ENCODE results near the gene EMC1.
"Not testable (repeated sequence)": the region's sequence is repeated elsewhere in the genome, so short reads cannot be mapped to it uniquely, and the experiment has no call there.

Gene EMC1

DNA sequence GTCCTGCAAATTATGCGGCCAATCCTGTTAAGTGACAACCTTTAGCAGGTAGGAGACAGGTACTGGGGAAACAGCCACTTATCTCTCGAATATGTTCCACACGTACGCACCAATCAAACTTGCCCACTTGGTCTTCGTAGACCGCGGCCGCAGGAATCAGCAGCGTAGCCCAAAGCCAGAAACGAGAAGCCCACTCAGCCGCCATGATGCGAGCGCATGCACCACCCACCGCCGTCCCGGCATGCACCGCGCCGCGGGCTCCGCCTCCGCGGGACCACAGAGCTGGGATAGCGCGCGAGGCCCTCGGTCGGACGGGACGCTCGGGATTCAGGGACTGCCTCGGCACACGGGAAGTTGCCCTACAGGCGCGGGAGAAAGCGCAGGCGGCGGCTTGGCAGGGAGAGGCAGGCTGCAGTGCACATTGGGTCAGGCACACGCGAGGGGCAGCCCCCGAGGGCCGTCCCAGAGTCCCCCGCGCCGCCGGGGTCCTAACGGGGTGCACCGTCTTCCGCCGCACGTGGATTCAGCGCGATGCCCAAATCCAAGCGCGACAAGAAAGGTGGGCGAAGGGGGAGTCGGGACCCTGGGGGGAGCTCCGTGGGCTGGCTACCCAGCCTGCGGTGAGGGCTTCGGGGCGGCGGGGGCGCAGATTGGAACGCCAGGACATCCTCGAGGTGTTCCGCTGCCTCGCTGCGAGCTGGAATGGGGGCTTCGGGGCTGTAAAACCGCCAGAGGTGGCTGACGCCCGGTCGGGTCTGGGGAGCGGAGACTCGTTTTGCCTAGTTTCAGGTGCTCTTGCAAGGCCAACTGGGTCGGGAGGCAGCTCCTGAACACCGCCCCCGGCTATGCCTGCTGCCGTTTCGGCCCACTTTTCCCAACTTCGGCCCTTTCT, at the start of gene EMC1, which contains the start of gene MRTO4:
Gene EMC1 (minus strand): TSS at position 220 of the 892 bp plus-strand sequence. CDS start 15 bp downstream, at position 205.
Gene MRTO4 (plus strand): TSS at position 501 of the 892 bp plus-strand sequence. CDS start 31 bp downstream, at position 532.
- DNase-seq (ENCODE audit: low read depth), result peak; percentile 69

DNA sequence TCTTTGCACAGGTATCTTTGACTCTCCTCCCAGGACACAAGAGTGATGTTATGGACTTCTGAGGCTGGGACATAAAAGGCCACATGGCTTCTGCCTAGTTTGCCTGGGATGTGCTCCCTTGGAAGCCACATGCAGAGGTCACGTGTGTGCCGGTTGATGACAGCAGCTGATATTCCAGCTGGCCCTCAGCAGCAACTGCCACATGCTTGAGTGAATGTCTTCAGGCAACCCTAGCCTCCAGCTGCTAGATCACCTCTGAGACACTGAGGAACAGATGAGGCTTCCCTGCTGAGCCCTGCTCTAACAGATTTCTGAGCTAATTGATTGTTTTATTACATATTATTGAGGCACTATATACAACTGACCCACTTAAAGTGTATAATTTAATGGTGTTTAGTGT, 48.9 kb upstream of the EMC1 start:
- no peak for DNase-seq (ENCODE audit: low read depth)

DNA sequence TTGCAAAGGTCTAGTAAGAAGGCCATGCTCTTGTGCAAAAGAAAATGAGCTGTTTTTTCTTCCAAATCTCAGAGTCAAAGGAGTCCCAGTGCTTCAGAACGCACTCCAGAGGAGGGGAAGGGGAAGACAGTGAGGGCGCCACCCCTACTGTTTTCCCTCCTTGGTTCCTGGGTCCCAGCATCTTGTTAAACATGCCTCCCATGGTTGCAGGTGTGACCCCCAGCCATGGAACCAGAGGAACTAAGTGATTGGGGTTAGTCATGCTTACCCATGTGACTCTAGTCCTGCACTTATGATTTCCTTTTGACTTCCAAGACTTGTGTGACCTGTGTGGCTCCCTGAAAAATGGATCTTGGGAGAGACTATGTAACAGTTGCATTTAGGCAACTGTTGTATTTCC, 43.3 kb upstream of the EMC1 start:
- DNase-seq (ENCODE audit: low read depth), result no peak

DNA sequence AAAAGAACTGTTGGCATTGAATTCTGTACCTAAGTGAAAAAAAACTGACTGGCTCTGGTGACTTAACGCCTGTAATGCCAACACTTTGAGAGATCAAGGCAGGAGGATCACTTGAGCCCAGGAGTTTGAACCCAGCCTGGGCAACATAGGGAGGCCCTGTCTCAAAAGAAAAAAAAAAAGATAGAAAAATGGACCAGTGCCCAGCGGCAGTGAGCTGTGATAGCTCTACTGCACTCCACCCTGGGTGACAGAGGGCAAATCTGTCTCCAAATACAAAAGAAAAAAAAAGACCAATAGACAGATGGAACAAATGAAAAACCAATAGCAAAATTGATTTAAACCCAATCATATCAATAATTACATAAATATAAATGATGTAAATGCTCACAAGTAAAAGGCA, 37.9 kb upstream of the EMC1 start:
- no peak for DNase-seq (ENCODE audit: low read depth)

DNA sequence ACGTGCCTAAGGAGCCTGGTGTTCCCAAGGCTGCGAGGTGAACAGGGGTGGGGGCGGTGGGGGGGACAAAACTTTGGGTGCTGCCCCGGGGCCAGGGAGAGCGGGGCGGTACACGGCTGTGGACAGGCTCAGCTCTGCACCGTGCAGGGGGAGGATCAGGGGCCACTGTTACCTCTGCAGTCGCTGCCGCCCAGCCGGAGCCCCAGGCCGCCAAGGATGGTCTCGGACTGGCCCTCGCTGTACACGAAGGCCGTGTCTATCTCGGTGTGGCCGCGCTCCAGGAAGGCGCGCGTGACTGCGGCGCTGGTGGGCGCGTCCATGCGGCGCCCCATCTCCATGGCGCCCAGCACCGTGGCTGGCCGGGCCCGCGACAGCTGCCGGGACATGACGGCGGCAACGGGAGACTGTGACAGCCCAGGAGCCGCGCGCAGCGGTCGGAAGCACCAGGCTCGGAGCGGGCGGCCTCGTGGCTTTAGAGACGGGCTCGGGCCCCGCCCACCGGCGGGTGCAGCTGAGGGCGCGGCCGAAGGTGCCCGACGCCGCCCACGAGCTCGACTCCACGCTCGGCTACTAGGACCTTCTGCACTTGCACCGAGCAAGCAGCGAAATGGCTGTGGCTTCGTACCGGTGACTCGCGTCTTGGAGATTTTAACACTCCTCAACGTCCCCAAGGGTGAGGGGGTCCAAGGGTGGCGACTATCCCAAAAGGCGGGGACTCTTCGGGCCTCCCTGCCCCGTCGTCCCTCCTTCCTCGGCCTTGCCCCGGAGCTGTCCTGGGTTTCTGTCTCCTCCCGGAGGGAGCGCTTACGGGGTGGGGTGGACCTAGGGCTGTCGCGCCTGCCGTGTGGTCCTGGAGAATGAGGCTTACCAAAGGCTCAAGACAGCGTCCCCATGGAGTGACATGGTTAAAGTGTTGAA, 37.3 kb upstream of the EMC1 start, which contains the start of gene AKR7A3:
Gene AKR7A3 (minus strand): TSS at position 447 of the 918 bp plus-strand sequence. CDS start 61 bp downstream, at position 386.
- DNase-seq (ENCODE audit: low read depth), result peak; percentile 29

DNA sequence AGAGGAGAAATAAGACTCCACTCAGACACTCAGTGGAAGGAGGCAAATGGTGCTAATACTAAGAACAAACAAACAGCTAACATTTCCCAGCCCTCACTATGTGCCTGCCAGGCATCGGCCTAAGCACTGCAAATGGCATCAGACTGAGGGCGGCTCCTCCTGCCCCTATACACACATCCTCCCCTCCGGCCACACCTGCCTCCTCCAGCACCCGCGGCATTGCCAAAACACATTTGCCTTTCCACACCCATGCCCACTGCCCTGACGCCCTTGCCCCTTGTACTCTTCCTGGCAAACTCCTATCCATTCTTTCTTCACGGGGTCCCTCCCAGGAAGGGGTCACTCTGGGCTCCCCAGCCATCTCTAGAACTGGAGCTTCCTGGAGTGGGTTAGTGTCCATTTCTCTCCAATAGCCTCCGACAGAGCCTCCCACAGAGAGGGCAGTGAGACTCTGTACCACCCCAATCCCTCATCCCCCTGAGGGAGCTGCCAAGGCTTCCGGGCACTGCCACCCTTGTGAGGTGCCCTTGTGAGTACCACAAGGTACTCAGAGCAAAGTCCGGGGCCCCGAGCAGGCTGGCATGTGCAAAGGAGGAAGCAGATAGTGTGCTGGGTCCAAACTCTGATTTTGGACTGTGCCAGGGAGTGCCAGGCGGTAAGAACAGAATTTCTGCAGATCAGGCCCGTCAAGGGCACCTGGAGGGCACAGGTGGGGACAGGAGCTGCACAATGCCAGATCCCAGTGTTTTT, 36.3 kb upstream of the EMC1 start:
- DNase-seq (ENCODE audit: low read depth), result no peak

DNA sequence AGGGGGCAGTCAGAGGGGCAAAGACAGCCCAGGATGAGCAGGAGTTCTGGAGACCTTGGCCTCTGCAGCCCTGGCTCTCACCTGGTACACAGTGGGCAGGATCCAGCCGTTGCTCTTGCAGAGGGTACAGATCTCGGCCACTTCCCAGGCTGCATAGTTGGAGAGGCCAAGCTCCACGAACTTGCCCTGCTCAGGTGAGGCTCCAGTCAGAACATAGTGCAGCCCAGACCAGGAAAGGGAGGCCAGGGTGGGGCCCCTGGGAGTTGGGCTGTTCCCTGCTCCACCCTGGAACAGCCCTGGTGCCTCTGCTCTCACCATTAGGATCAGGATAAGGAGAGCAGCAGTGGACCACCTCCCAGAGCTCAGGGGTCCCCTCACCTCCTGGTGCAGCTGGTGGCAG, 34.5 kb upstream of the EMC1 start:
- DNase-seq (ENCODE audit: low read depth), result not testable (repeated sequence)

DNA sequence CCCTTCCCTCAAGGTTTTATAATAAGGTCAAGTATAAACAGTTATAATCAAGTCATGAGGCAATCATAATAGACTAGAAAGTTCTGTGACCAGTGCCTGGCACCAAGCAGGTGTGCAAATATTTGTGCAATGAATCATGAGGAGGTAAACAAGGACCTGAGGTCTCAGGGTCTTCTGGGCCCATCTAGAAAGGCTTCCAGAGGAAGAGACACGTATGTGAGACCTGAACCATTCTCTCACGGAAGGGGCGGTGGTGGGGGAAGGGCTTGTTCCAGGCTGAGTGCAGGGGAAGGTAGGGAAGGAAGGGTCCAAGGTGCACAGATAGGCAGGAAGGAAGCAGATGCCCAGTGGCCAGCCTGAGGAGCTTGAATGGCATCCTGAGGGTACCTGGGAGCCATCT, 34.0 kb upstream of the EMC1 start:
- DNase-seq (ENCODE audit: low read depth), result not testable (repeated sequence)

DNA sequence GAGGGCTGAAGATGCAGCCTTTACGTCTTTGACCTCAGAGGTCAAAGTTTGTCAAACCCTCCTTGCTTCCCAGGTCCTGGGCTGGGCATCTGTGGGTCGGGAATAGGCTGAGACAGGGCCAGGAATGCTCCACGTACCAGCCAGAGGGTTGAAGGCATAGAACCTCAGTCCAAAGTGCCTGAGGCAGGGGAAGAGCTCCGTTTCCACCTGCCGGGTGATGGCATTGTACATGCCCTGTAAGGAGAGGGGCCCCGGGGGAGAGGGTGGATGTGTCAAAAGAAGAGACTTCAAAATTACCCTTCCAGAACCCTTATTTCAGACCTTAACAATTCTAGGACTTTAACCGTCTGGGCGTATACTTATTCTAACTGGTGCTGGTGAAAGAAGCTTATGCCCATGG, 33.6 kb upstream of the EMC1 start:
- no peak for DNase-seq (ENCODE audit: low read depth)

DNA sequence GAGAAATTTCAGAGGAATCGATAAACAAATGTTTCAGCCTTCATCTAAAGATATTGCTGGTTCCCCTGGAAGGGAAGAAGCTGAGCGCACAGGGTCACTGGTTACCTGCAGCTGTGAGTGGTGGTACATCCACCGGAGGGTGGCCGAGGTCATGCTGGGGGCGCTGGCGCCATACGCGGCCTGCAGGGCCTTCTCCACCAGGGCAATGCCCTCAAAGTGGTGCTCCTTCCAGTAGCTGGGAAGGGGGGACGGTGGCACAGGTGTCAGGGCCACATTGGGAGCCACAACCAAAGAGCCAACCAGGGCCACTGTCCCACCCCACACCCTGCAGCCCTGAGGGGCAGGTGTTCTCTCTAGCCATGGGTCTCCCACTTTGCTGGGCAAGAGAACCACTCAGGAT, 32.6 kb upstream of the EMC1 start:
- DNase-seq (ENCODE audit: low read depth), result no peak

DNA sequence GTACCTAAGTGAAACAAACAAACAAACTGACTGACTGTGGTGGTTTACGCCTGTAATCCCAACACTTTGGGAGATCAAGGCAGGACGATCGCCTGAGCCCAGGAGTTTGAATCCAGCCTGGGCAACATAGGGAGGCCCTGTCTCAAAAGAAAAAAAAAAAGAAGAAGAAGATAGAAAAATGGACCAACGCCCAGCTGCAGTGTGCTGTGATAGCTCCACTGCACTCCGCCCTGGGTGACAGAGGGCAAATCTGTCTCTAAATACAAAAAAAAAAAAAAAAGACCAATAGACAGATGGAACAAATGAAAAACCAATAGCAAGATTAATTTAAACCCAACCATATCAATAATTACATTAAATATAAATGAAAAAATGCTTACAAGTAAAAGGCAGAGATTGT, 23.3 kb upstream of the EMC1 start:
- no peak for DNase-seq (ENCODE audit: low read depth)

DNA sequence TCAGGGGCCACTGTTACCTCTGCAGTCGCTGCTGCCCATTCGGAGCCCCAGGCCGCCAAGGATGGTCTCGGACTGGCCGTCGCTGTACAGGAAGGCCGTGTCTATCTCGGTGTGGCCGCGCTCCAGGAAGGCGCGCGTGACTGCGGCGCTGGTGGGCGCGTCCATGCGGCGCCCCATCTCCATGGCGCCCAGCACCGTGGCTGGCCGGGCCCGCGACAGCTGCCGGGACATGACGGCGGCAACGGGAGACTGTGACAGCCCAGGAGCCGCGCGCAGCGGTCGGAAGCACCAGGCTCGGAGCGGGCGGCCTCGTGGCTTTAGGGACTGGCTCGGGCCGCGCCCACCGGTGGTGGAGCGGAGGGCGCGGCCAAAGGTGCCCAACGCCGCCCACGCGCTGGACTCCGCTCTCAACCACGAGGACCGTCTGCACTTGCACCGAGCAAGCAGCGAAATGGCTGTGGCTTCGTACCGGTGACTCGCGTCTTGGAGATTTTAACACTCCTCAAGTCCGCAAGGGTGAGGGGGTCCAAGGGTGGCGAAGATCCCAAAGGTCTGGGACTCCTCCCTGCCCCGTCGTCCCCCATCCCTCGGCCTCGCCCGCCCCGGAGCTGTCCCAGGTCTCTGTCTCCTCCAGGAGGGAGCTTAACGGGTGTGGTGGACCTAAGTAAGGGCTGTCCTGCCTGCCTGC, 22.7 kb upstream of the EMC1 start:
- DNase-seq (ENCODE audit: low read depth), result not testable (repeated sequence)

DNA sequence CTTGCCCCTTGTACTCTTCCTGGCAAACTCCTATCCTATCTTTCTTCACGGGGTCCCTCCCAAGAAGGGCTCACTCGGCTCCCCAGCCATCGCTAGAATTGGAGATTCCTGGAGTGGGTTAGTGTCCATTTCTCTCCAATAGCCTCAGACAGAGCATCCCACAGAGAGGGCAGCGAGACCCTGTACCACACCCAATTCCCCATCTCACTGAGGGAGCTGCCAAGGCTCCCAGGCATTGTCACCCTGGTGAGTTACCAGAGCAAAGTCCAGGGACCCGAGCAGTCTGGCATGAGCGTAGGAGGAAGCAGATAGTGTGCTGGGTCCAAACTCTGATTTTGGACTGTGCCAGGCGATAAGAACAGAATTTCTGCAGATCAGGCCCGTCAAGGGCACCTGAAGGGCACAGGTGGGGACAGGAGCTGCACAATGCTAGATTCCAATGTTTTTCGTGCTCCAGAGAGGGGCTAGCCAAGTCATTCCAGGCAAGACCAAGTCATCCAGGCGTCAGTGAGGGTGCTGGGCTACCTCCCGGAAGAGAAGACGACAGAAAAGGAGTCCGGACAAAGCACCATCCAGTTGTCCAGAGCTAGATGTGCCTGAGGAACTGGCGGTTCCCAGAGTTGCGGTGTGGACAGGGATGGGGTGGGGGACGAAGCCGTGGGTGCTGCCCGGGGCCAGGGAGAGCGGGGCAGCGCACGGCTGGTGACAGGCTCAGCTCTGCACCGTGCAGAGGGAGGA, 22.0 kb upstream of the EMC1 start:
- no peak for DNase-seq (ENCODE audit: low read depth)

DNA sequence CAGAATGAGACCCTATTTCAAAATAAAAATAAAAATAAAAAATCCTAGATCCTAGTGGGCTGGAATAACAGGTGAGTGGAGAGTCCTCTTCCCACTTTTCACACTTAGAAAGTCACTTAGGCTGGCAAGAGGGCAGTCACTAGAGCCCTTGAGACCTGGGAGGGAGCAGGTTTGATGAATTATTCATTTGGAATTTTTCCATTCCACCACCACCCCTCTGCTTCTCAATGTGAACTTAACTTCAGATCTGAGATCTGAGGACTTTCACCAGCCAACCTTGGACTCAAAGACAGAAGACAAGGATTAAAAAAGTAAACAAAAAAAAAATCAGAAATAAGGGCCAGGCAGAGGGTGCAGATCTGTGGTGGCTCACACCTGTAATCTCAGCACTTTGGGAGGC, 20.7 kb upstream of the EMC1 start:
- no peak for DNase-seq (ENCODE audit: low read depth)

DNA sequence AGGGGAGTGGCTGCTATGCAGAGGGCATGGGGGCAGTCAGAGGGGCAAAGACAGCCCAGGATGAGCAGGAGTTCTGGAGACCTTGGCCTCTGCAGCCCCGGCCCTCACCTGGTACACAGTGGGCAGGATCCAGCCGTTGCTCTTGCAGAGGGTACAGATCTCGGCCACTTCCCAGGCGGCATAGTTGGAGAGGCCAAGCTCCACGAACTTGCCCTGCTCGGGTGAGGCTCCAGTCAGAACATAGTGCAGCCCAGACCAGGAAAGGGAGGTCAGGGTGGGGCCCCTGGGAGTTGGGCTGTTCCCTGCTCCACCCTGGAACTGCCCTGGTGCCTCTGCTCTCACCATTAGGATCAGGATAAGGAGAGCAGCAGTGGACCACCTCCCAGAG, 19.0 kb upstream of the EMC1 start:
- DNase-seq (ENCODE audit: low read depth), result not testable (repeated sequence)

DNA sequence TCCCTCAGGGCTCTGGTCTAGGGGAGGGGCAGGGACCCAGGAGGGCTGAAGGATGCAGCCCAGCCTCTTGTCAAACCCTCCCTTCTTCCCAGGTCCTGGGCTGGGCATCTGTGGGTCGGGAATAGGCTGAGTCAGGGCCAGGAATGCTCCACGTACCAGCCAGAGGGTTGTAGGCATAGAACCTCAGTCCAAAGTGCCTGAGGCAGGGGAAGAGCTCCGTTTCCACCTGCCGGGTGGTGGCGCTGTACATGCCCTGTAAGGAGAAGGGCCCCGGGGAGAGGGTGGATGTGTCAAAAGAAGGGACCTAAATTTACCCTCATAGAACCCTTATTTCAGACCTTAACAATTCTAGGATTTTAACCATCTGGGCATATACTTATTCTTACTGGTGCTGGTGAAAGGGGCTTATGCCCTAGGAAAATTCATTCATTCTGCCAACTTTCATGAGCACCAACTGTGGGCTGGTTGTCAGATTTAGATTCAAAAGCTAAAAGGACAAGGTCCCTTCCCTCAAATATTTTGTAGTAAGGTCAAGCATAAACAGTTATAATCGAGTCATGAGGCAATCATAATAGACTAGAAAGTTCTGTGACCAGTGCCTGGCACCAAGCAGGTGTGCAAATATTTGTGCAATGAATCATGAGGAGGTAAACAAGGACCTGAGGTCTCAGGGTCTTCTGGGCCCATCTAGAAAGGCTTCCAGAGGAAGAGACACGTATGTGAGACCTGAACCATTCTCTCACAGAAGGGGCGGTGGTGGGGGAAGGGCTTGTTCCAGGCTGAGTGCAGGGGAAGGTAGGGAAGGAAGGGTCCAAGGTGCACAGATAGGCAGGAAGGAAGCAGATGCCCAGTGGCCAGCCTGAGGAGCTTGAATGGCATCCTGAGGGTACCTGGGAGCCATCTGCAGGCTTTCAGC, 18.4 kb upstream of the EMC1 start:
- not testable (repeated sequence) for DNase-seq (ENCODE audit: low read depth)

DNA sequence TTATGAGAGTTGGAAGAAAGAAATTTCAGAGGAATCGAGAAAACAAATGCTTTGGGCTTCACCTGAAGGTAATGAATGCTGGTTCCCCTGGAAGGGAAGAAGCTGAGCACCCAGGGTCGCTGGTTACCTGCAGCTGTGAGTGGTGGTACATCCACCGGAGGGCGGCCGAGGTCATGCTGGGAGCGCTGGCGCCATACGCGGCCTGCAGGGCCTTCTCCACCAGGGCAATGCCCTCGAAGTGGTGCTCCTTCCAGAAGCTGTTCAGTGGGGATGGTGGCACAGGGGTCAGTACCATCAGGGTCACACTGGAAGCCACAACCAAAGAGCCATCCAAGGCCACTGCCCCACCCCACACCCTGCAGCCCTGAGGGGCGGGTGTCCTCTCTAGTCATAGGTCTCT, 17.1 kb upstream of the EMC1 start:
- no peak for DNase-seq (ENCODE audit: low read depth)

DNA sequence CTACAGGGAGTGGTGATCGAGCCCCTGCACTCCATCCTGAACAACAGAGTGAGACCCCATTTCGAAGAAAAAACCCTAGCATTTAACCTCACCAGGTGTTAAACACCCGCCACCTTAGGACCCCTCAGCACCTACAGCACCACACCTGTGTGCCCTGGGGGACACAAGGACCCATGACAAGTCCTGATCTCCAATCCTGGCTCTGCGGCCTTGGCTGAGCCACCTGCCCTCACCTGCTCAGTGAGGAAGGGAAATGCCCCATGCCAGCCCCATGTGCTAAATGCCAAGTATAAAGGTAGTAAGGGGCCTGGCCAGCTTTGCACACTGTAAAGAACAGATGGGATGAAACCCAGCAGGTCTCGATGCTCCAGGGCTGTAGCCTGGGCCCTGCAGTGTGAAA, 11.4 kb upstream of the EMC1 start:
- no peak for DNase-seq (ENCODE audit: low read depth)

DNA sequence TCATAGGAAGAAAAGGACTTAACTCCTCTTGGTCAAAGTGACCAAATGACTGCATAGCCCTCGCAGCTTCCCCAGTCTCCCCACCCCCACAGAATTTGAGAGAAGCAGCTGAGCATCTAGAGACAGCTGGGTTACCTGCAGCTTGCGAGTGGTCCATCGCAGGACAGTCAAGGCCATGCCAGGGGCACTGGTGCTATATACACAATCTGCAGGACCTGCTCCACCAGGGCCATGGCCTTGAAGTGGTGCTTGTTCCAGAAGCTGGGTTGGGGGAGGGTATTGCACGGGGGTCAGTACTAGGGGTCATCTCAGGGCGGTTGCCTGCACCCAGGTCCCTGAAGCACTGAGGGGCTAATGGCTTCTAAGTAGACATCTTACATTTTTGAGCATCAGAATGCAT, 10.7 kb upstream of the EMC1 start:
- DNase-seq (ENCODE audit: low read depth), result no peak

Data from stimulated activated CD8-positive, alpha-beta memory T cell treated with anti-CD3 and anti-CD28 coated beads, Interleukin-15, amount 100 ng/mL, for 24 hours (primary cell).